ENCODE data around the gene MYO1D.
A peak's percentile ranks its signal among the peaks of the same experiment; 100 is the strongest.
"Not testable (repeated sequence)": the region's sequence is repeated elsewhere in the genome, so short reads cannot be mapped to it uniquely, and the experiment has no call there.

Gene MYO1D

GRCh38 chr17:32461498-32461852 is 415.4 kb downstream of the MYO1D start:
- no peak for DNase-seq (ENCODE audit: low spot score)

- DNase-seq (ENCODE audit: low spot score), result no peak
These were observed 416.9 kb downstream of the MYO1D start for GRCh38 chr17:32460054-32460453.

- DNase-seq (ENCODE audit: low spot score), result no peak
These were observed 418.6 kb downstream of the MYO1D start for GRCh38 chr17:32458371-32458770.

- DNase-seq (ENCODE audit: low spot score), result no peak
These were observed 423.6 kb downstream of the MYO1D start for GRCh38 chr17:32453370-32453769.

- DNase-seq (ENCODE audit: low spot score), result no peak
These were observed 424.6 kb downstream of the MYO1D start for GRCh38 chr17:32452281-32452680.

- no peak for DNase-seq (ENCODE audit: low spot score)
These were observed 425.0 kb downstream of the MYO1D start for GRCh38 chr17:32451879-32452278.

- not testable (repeated sequence) for DNase-seq (ENCODE audit: low spot score)
These were observed 426.5 kb downstream of the MYO1D start for GRCh38 chr17:32450379-32450778.

- DNase-seq (ENCODE audit: low spot score), result no peak
These were observed 427.0 kb downstream of the MYO1D start for GRCh38 chr17:32449963-32450362.

- no peak for DNase-seq (ENCODE audit: low spot score)
These were observed 430.0 kb downstream of the MYO1D start for GRCh38 chr17:32446949-32447348.

- no peak for DNase-seq (ENCODE audit: low spot score)
These were observed 431.0 kb downstream of the MYO1D start for GRCh38 chr17:32445971-32446370.

GRCh38 chr17:32445497-32445896 is 431.4 kb downstream of the MYO1D start:
- DNase-seq (ENCODE audit: low spot score), result no peak

- no peak for DNase-seq (ENCODE audit: low spot score)
These were observed 431.9 kb downstream of the MYO1D start for GRCh38 chr17:32445074-32445415.

GRCh38 chr17:32444301-32445073 is 432.4 kb downstream of the MYO1D start, which contains the start of gene PSMD11:
TSS of gene PSMD11 (plus strand) at chr17:32444510. CDS start at chr17:32444524, 14 bp downstream.
- peak; percentile 84 for DNase-seq (ENCODE audit: low spot score)

GRCh38 chr17:32443827-32444300 is 433.1 kb downstream of the MYO1D start:
- DNase-seq (ENCODE audit: low spot score), result no peak
